Mucosa of rectum (tissue), 2 donors: ENCODE measurements around the gene ANKRD53.

Experiments
- H3K27ac ChIP-seq, 2 donors: one replicate each; pipeline ENCODE4 v1.7.0; 2013; ENCODE audit warnings: inconsistent platforms in 2 of 2, low read depth in 2 of 2, low read length in 2 of 2
- H3K27me3 ChIP-seq, 2 donors: one replicate each; pipeline ENCODE4 v1.7.0; 2013; ENCODE audit warnings: low read length in 2 of 2; ENCODE audit not compliant: control insufficient read depth in 2 of 2, insufficient read depth in 2 of 2
- H3K36me3 ChIP-seq, 2 donors: one replicate each; pipeline ENCODE4 v1.7.0; 2013; ENCODE audit warnings: low read length in 2 of 2; ENCODE audit not compliant: control insufficient read depth in 2 of 2, insufficient read depth in 2 of 2
- H3K4me1 ChIP-seq, 2 donors: one replicate each; pipeline ENCODE4 v1.7.0; 2013; ENCODE audit warnings: low read length in 2 of 2, mild to moderate bottlenecking in 1 of 2; ENCODE audit not compliant: control insufficient read depth in 2 of 2, insufficient read depth in 2 of 2
- H3K4me3 ChIP-seq, 2 donors: one replicate each; pipeline ENCODE4 v1.7.0; 2013; ENCODE audit warnings: low read length in 2 of 2
- H3K9ac ChIP-seq, 2 donors: one replicate each; pipeline ENCODE4 v1.7.0; 2013; ENCODE audit warnings: low read length in 2 of 2, low read depth in 1 of 2, mild to moderate bottlenecking in 1 of 2
- H3K9me3 ChIP-seq, 2 donors: one replicate each; pipeline ENCODE4 v1.7.0; 2013; ENCODE audit warnings: low read length in 2 of 2; ENCODE audit not compliant: control insufficient read depth in 2 of 2
- donor health status: healthy.
- donor health status: Normal muscosa, but diverticular disease.

ANKRD53 gene

DNA sequence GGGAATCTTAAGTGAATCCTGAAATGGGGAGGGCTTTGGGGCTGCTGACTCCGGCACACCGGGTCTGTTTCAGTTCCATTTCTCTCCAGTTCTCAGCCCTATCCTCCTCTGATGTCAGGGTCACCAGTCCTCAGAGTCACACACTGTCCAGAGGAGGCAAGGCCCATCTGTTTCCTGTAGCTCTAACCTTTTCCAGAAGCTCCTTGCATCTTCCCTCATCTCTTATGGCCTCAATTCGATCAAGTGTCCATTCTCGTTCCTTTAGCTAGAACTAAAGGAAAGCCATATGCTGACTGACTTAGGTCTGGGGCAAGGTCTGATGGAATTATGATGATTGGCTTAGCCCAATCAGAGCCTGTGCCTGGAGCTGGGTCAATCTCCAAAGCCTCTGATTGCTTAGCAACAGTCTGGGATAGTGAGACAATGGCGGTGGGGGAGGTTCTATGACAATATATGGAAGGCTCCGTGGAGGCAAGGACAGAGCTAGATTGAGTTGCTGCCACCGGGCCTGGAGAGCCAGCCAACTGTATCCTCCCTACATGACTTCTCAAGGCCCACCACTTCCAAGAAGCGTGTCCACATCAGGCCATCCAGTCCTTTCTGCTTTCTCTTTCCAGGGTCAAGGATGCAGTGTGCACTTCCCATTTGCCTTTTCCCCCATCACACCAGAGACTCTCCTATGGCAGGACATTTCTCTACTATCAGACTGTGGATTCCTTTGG lies 5.2 kb downstream of the ANKRD53 start:
- Histone ChIP-seq H3K4me1 (peaks cover 0 to 3% of the 10 kb centered on the region in 2 donors), H3K4me3 (no peak overlapping the region), H3K36me3 (peaks cover 15 to 35% of the 10 kb centered on the region in 2 donors), H3K27ac (no peak overlapping the region), H3K9me3 (no peaks in the 10 kb centered on the region), H3K27me3 (no peaks in the 10 kb centered on the region), H3K9ac (no peak overlapping the region)

DNA sequence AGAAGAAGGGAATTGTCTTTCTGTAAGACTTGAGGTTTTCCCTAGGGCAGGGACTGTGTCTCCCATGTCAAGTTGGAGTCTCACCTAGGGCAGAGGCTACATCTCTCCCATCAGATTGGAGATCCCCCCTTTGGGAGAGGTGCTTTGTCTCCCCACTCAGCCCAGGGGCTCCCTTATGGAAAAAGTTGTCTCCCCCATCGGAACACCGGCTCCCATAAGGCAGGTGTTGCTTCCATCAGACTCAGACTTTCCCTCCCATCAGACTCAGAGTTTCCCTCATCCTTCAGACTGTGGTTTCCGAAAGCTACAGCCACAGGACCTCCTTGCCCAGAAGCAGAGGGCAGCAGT lies 5.8 kb downstream of the ANKRD53 start:
- no peaks in the 10 kb centered on the region for H3K27me3 ChIP-seq

GRCh38 chr2:70984576-70985282 lies 6.3 kb downstream of the ANKRD53 start:
- no peak overlapping the region for H3K4me3 ChIP-seq
- no peaks in the 10 kb centered on the region for H3K9me3 ChIP-seq
- H3K27me3 ChIP-seq, result no peaks in the 10 kb centered on the region
- no peak overlapping the region for H3K9ac ChIP-seq
- H3K27ac ChIP-seq, result no peak overlapping the region
- H3K4me1 ChIP-seq, result peaks cover 0 to 3% of the 10 kb centered on the region in 2 donors
- peaks cover 25 to 45% of the 10 kb centered on the region in 2 donors for H3K36me3 ChIP-seq

More for the DNA sequence above, 5.8 kb downstream of the ANKRD53 start:
- H3K36me3 ChIP-seq, result peaks cover 20 to 40% of the 10 kb centered on the region in 2 donors
- no peak overlapping the region for H3K9ac ChIP-seq
- H3K27ac ChIP-seq, result no peak overlapping the region
- no peaks in the 10 kb centered on the region for H3K9me3 ChIP-seq
- H3K4me3 ChIP-seq, result no peak overlapping the region
- peaks cover 0 to 3% of the 10 kb centered on the region in 2 donors for H3K4me1 ChIP-seq

- peaks cover 30 to 51% of the 10 kb centered on the region in 2 donors for H3K36me3 ChIP-seq
- H3K9ac ChIP-seq, result no peak overlapping the region
- H3K4me1 ChIP-seq, result peaks cover 0 to 3% of the 10 kb centered on the region in 2 donors
- H3K4me3 ChIP-seq, result no peak overlapping the region
- no peaks in the 10 kb centered on the region for H3K9me3 ChIP-seq
- H3K27ac ChIP-seq, result no peak overlapping the region
- H3K27me3 ChIP-seq, result no peaks in the 10 kb centered on the region
These were observed 6.9 kb downstream of the ANKRD53 start for GRCh38 chr2:70985283-70985688.

DNA sequence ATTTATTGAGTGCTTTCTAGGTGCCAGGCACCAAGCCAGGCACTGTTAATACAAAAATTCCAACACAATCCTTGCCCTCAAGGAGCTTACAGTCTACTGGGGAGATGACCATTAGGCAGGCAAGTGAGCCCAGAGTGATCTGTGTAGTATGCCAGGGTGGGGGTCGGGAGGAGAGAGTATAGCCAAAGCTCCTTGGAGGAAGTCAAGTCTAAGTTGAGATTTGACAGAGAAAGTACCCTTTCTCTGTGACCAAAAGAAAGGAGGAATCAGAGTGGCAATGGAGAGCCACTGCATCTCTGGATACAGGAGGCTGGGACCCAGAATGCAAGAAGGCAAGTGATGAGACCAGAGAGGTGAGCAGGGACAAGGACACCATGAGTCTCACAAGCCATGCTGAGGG lies 7.5 kb downstream of the ANKRD53 start:
- H3K9me3 ChIP-seq, result no peaks in the 10 kb centered on the region

DNA sequence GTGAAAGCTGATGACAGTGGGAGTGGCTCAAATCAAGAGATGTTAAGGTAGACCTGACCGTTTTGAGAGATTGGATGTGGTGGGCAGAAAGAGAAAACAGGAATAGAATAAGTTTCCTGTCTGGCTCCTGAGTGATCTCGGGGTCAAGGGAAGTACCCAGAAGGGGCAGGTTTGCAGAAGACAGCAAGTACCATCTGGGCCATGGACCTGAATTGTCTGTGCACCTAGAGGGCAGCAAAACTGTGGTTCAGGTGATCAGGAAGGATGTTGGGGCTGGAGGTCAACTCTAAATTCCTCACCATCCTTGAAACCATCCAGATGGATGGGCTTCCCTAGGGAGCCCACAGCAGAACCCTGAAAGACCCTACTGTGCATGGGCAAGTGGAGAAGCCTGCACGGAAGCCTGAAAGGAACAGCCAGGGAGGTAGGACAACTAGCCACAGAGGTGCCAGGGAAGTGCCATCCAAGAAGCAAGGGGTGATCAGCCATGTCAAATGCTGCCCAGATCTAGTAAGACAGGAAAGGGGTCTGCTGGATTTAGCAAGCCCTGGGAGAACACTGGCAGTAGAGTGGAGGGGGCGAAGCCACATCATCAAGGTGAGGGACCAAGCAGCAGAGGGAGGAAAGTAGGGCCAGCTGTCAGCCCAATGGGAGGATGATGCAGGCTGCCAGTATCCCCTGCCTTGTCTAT lies 8.2 kb downstream of the ANKRD53 start:
- H3K9me3 ChIP-seq, result no peaks in the 10 kb centered on the region
- no peaks in the 10 kb centered on the region for H3K27me3 ChIP-seq
- H3K36me3 ChIP-seq, result peaks cover 33 to 64% of the 10 kb centered on the region in 2 donors
- H3K9ac ChIP-seq, result no peak overlapping the region
- peaks cover 0 to 3% of the 10 kb centered on the region in 2 donors for H3K4me1 ChIP-seq
- no peak overlapping the region for H3K4me3 ChIP-seq
- H3K27ac ChIP-seq, result no peak overlapping the region

More for the DNA sequence above, 7.5 kb downstream of the ANKRD53 start:
- no peaks in the 10 kb centered on the region for H3K27me3 ChIP-seq
- peaks cover 0 to 3% of the 10 kb centered on the region in 2 donors for H3K4me1 ChIP-seq
- H3K9ac ChIP-seq, result no peak overlapping the region
- H3K27ac ChIP-seq, result no peak overlapping the region
- H3K4me3 ChIP-seq, result no peak overlapping the region
- peaks cover 33 to 58% of the 10 kb centered on the region in 2 donors for H3K36me3 ChIP-seq

DNA sequence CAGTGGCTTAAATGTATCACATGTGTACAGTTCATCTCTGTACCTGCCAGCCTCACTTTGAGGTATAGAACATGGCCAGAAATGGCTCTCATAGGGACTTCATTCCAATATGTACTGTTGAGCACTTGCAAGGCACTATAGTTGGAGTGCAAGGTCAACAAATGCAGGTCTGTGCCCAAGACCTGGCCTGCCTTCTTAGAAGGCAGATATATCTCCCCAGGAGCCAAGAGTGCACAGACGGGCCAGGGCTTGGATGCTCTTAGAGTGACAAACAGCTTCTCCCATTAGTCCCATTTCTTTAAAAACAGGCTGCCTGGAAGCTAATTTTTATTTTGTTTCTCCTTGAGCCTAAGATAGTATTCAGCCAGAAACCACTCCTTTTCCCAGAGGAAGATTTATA lies 9.0 kb downstream of the ANKRD53 start:
- no peaks in the 10 kb centered on the region for H3K9me3 ChIP-seq
- H3K36me3 ChIP-seq, result peaks cover 33 to 67% of the 10 kb centered on the region in 2 donors
- no peak overlapping the region for H3K27ac ChIP-seq
- H3K4me3 ChIP-seq, result no peak overlapping the region
- H3K9ac ChIP-seq, result no peak overlapping the region
- no peaks in the 10 kb centered on the region for H3K27me3 ChIP-seq
- peaks cover 0 to 3% of the 10 kb centered on the region in 2 donors for H3K4me1 ChIP-seq

- H3K9ac ChIP-seq, result no peak overlapping the region
- H3K4me3 ChIP-seq, result no peak overlapping the region
- H3K27me3 ChIP-seq, result no peaks in the 10 kb centered on the region
- peaks cover 1 to 5% of the 10 kb centered on the region in 2 donors for H3K4me1 ChIP-seq
- peaks cover 33 to 69% of the 10 kb centered on the region in 2 donors for H3K36me3 ChIP-seq
- no peak overlapping the region for H3K27ac ChIP-seq
- no peaks in the 10 kb centered on the region for H3K9me3 ChIP-seq
These were observed 9.7 kb downstream of the ANKRD53 start for GRCh38 chr2:70988151-70988550.

GRCh38 chr2:70988726-70989648 lies 10.6 kb downstream of the ANKRD53 start:
- Histone ChIP-seq H3K36me3 (peaks cover 33 to 64% of the 10 kb centered on the region in 2 donors), H3K9ac (no peak overlapping the region), H3K4me3 (no peak overlapping the region), H3K27ac (no peak overlapping the region), H3K27me3 (no peaks in the 10 kb centered on the region), H3K9me3 (no peaks in the 10 kb centered on the region), H3K4me1 (peaks cover 10 to 13% of the 10 kb centered on the region in 2 donors)
